Measurements from ENCODE around the gene WDSUB1.

The WDSUB1 gene

DNA sequence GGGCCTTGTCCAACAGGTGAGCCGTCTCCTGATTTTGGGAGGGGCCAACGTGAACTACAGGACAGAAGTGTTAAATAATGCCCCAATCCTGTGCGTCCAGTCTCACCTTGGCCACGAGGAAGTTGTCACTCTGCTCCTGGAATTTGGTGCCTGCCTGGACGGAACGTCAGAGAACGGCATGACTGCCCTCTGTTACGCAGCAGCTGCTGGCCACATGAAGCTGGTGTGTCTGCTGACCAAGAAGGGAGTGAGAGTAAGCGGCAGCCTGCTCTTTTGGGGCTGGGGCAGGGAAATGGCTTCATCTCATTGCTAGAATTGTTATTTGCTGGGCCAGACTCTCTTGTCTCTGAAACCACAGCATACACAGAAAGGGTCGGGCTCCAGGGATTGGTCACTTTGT lies 92.3 kb downstream of the WDSUB1 start:
- no peak for FAIRE-seq

- no peak for FAIRE-seq
Observed at GRCh38 chr2:159193791-159194190, 92.7 kb downstream of the WDSUB1 start.

DNA sequence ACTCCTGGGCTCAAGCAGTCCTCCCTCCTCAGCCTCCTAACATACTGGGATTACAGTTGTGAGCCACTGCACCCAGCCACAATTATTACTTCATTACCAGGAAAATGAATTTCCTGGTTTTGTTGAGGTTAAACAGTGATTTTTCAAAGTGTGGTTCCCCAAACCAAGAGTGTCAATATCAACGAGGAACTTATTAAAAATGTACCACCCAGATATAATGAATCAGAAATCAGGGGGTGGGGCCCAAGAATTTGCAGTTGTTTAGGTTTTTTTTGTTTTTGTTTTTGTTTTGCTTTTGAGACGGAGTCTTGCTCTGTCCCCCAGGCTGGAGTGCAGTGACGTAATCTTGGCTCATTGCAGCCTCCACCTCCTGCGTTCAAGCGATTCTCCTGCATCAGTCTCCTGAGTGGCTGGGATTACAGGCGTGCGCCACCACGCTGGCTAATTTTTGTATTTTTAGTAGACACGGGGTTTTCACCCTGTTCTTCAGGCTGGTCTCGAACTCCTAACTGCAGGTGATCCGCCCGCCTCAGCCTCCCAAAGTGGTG lies 94.1 kb downstream of the WDSUB1 start:
- no peak for FAIRE-seq

GRCh38 chr2:159188449-159188848 lies 98.1 kb downstream of the WDSUB1 start:
- no peak for FAIRE-seq

GRCh38 chr2:159187106-159187505 lies 99.4 kb downstream of the WDSUB1 start:
- FAIRE-seq, result no peak

GRCh38 chr2:159186462-159186861 lies 100.0 kb downstream of the WDSUB1 start:
- no peak for FAIRE-seq

Measured in colon (tissue), 2 donors.